ENCODE results near the gene COX15. TPM values are rescaled to one million over a fixed set of nuclear protein-coding genes. Genes with fewer than 3 reads are reported as not detected.

Gene COX15
- total RNA-seq, 4 donors from 2014 or later: 26.9 to 34.1 (median 31.9) TPM

GRCh38 chr10:99768556-99768955, 36.6 kb upstream of the COX15 start:
- TF ChIP-seq CTCF (IDR thresholded peaks at IDR 0.05; ENCODE audit: low read depth): no peak

- TF ChIP-seq CTCF (IDR thresholded peaks at IDR 0.05; ENCODE audit: low read depth): no peak
Measured at GRCh38 chr10:99767901-99768300, 36.0 kb upstream of the COX15 start.

GRCh38 chr10:99766302-99766681, 34.4 kb upstream of the COX15 start:
- TF ChIP-seq CTCF (IDR thresholded peaks at IDR 0.05; ENCODE audit: low read depth): no peak

GRCh38 chr10:99765672-99766301, 33.9 kb upstream of the COX15 start:
- no peak for TF ChIP-seq CTCF (IDR thresholded peaks at IDR 0.05; ENCODE audit: low read depth)

- TF ChIP-seq CTCF (IDR thresholded peaks at IDR 0.05; ENCODE audit: low read depth): no peak
Measured at GRCh38 chr10:99761365-99761764, 29.4 kb upstream of the COX15 start.

GRCh38 chr10:99760321-99760720, 28.4 kb upstream of the COX15 start:
- no peak for TF ChIP-seq CTCF (IDR thresholded peaks at IDR 0.05; ENCODE audit: low read depth)

GRCh38 chr10:99758211-99758891, 26.4 kb upstream of the COX15 start:
- no peak for TF ChIP-seq CTCF (IDR thresholded peaks at IDR 0.05; ENCODE audit: low read depth)

All from subcutaneous adipose tissue (tissue), 4 donors.